GM19351 (cell line): ENCODE measurements around the gene SMIM29.

ENCODE experiments used
- ATAC-seq: cut with Tn5 transposase; IDR thresholded peaks from one replicate; pipeline ENCODE4 v1.9.1; 2021; ENCODE audit warnings: mild to moderate bottlenecking, moderate library complexity; ENCODE audit not compliant: unreplicated experiment

SMIM29 gene

DNA sequence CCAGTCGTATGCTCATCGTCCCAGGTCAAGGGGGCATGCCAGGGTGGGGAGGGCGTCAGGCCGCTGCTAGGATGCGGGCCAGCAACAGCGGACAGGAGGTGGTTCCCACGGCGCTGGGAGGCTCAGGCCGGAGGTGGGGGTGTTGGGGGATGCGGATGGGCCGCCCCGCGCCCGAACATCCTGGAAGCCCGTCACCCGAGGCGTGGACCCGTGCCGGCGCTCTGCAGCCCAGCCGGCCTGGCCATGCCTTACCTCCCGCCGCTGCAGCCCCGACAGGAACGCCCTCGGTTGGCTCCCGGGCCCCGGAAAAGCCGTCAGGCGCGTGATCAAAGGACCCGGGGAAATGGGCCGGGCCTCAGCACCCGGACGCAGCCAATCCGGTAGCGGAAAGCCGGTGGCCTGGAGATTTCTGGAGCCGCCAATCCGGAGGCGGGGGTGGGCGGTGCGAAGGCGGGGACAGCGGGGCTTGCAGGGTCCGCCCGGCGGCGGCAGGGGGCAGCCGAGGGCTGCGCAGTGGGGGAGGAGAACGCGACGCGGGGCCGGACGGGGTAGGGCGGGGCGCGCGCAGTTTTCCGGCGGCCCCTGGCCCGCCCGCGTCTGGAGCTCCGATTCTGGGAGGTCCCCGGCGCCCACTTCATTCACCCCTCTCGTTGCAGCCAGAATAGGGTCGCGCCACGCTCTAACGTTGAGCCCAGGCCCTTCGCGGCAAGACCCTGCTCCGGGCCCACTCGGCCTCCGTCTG is at the start of gene SMIM29:
Gene SMIM29 (minus strand): TSS at position 280 of the 742 bp plus-strand sequence. CDS start 1,215 bp downstream, outside the sequence.
- ATAC-seq, result peak; percentile 71

GRCh38 chr6:34295721-34296120 is 46.9 kb upstream of the SMIM29 start:
- peak; percentile 89 for ATAC-seq

- no peak for ATAC-seq
Measured at GRCh38 chr6:34292954-34293353, 44.1 kb upstream of the SMIM29 start.

- no peak for ATAC-seq
Measured at GRCh38 chr6:34289137-34289536, 40.3 kb upstream of the SMIM29 start.

DNA sequence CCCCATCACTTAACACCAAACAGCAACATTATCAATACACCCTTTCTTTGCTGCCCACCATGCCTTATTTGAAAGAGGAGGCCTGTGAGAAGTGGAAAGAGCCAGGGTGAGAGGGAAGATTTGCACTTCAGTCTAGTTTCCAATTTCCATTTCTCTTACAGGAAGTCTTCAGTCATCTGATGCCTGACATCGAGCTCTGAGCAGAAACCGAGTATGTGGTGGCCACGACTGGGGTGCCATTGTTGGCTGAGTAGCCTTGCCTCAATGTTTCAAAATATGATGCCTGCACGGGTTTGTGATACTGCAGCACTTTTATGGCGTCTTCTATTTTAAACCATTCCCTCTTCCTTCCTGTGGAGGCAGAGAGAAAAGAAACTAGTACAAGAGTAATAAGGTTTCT is 39.8 kb upstream of the SMIM29 start:
- no peak for ATAC-seq

DNA sequence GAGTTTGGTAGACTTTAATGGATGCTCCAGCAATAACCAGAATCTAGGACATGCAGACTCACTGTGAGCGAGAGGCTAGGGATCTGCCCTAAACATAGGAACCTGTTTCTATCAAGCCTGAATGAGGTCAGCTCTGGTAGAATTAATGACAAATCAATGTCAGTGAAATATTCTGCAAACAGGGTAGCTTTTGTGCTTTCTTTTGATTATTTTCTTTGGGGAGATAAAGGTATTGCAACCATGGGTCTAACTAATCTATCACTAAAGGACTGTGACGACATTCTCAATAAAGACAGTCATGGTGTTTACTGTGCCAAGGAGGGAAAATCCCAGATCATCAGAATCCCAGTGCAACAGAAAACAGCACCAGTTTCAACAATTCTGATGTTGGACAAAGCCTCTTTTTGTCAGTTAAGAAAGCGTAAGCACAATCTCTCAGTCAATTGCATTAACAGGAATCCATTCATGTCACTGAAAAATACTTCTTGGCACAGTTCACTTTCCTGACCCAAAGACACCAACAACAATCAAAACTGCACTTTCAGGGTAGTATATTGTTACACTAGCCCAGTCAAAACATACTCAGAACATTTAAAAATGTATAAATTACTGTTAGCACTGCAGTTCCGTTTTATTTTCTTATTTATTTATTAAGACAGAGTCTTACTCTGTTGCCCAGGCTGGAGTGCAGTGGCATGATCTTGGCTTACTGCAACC is 36.8 kb upstream of the SMIM29 start:
- ATAC-seq, result no peak

- no peak for ATAC-seq
Measured at GRCh38 chr6:34284563-34285447, 36.0 kb upstream of the SMIM29 start.

DNA sequence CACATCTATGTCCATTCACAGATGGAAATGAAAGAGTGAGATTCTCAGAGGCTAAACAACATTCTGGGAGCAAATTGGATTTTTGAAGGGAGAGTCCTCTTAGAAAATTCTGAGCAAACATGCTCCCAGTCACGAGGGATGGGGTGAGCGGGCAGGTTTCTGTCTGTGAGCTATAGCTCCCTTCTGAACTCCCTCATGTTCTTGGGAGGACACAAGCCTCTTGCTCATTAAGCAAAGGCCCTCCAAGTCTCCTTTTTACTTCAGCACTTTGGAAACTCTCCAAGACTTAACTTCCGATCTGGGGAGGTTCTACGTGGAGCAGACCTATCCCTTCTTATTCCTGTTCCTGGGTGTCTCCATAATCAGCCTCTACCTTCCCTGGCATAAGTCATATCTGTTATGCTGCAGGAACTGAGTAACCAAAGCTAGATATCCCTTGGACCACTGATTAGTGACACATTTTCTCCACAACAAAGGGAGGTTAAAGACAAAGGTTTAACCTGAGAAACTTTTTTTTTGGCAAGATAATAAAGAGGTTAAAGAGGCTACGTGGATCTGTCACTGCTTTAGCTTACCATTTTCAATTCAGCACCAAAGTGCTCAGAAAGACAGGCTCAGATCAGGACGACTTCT is 33.0 kb upstream of the SMIM29 start:
- no peak for ATAC-seq

GRCh38 chr6:34280216-34280615 is 31.4 kb upstream of the SMIM29 start:
- no peak for ATAC-seq

- ATAC-seq, result no peak
Measured at GRCh38 chr6:34278833-34279232, 30.0 kb upstream of the SMIM29 start.

DNA sequence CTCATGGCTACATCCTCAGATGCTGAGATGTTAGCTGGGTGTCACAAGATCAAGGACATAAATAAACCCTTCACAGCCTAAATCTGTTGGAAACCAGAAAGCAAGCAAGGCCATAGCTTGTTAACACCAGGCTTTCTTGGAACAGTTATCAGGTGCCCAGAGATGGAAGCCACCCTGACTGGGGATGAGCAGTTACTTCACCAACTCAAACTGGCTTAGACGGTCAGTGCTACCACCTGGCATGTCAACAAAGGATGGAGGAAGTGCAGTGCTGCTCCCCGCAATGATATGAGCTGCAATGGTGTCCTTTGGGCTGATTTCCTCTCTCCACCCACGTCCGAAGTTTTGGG is 28.9 kb upstream of the SMIM29 start:
- ATAC-seq, result no peak

GRCh38 chr6:34276881-34277762 is 28.3 kb upstream of the SMIM29 start:
- no peak for ATAC-seq

DNA sequence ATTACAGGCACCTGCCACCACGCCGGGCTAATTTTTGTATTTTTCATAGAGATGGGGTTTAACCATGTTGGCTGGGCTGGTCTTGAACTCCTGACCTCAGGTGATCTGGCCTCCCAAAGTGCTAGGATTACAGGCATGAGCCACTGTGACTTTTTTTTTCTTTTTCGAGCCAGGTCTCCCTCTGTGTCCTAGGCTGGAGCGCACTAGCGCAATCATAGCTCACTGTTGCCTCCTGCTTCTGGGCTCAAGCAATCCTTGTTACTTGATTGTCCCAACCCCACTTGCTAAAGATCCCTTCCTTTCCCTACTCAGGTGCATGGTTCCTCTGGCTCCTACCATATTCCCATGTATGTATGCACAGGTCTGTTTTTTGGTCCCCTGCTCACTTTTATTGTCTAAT is 27.4 kb upstream of the SMIM29 start:
- no peak for ATAC-seq

DNA sequence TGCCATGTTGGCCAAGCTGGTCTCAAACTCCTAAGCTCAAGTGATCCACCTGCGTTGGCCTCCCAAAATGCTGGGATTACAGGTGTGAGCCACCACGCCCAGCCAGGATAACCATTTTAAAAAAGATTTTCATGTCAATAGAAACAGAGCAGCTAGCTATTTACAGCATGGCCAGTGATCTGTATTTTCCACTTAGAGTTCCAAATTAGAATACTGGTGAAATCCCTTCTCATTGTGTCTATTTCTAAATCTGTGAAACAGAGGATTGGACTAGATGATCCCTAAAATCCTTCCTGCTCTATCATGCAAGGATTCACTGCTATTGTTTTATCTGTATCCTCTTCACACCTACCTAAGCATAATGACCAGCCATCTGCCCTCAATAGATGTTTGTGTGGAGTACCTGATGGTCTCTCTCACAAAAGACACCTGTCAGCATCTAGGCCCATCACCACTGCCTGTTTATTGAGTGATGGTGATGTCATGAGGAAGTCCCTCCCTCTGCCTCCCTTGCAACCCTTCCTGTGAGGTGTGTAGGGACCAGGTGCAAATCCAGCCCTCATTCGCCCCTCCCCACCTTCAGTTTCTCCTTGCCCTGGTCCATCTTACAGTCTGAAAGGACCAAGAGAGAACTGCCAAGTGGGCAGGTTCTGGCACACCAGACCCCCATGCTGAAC is 26.5 kb upstream of the SMIM29 start:
- no peak for ATAC-seq

GRCh38 chr6:34274129-34274528 is 25.3 kb upstream of the SMIM29 start:
- no peak for ATAC-seq

GRCh38 chr6:34273242-34273805 is 24.5 kb upstream of the SMIM29 start:
- ATAC-seq, result no peak

- no peak for ATAC-seq
Measured at GRCh38 chr6:34272013-34272926, 23.5 kb upstream of the SMIM29 start.
